Chondrocyte (in vitro differentiated cells): ENCODE results near the gene ESYT3. TPM values are rescaled to one million over a fixed set of nuclear protein-coding genes. Genes with fewer than 3 reads are reported as not detected.
"Not testable (repeated sequence)": the region's sequence is repeated elsewhere in the genome, so short reads cannot be mapped to it uniquely, and the experiment has no call there.

ENCODE experiments used
- DNase-seq: peaks from one replicate; pipeline ENCODE4 v3.0.0; 2021; ENCODE audit warnings: mixed read lengths, low spot score
- H3K27ac Mint-ChIP-seq: one replicate; pipeline ENCODE4 v1.8.0; 2021; ENCODE audit warnings: mild to moderate bottlenecking, moderate library complexity, mixed read lengths; ENCODE audit not compliant: unreplicated experiment
- H3K27me3 Mint-ChIP-seq: 2 replicates; pipeline ENCODE4 v1.8.0; 2021; ENCODE audit warnings: low read depth, mixed read lengths
- H3K36me3 Mint-ChIP-seq: 2 replicates; pipeline ENCODE4 v1.8.0; 2021; ENCODE audit warnings: low read depth, mixed read lengths
- H3K4me1 Mint-ChIP-seq: 2 replicates; pipeline ENCODE4 v1.8.0; 2021; ENCODE audit warnings: low read depth, mild to moderate bottlenecking, mixed read lengths
- H3K4me3 Mint-ChIP-seq: one replicate; pipeline ENCODE4 v1.8.0; 2021; ENCODE audit warnings: mild to moderate bottlenecking, moderate library complexity, mixed read lengths; ENCODE audit not compliant: unreplicated experiment
- H3K9me3 Mint-ChIP-seq: 2 replicates; pipeline ENCODE4 v1.8.0; 2021; ENCODE audit warnings: low read depth, mixed read lengths
- total RNA-seq: library from RNA; stranded (reverse); gene quantifications from 3 replicates; pipeline ENCODE4 v1.2.1, GENCODE V29; 2021
- TF ChIP-seq, protein P1 (sequence below): fragments of 200-600 bp; sonication (generic); IDR thresholded peaks from 2 replicates; pipeline ENCODE4 v1.5.0; 2021; ENCODE audit warnings: antibody characterized with exemption, mild to moderate bottlenecking, moderate library complexity

ESYT3 gene
- total RNA-seq, 1 donor from 2014 or later = 0.70 TPM

DNA sequence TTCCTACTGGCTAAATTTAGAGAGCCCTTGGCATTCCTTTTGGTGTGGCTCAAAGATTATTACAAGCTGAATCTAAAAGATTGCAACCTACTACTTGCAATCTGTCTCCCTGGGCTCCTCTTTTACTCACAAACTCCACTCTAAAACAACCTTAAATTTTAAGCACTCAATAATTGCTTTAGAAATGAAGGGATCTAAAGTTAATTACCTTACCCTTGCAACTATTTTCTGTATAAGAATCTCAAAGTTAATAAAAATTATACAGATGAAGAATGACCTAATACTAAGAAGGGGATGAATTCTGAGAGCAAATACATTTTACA is 60.2 kb downstream of the ESYT3 start:
- TF ChIP-seq, protein P1, sequence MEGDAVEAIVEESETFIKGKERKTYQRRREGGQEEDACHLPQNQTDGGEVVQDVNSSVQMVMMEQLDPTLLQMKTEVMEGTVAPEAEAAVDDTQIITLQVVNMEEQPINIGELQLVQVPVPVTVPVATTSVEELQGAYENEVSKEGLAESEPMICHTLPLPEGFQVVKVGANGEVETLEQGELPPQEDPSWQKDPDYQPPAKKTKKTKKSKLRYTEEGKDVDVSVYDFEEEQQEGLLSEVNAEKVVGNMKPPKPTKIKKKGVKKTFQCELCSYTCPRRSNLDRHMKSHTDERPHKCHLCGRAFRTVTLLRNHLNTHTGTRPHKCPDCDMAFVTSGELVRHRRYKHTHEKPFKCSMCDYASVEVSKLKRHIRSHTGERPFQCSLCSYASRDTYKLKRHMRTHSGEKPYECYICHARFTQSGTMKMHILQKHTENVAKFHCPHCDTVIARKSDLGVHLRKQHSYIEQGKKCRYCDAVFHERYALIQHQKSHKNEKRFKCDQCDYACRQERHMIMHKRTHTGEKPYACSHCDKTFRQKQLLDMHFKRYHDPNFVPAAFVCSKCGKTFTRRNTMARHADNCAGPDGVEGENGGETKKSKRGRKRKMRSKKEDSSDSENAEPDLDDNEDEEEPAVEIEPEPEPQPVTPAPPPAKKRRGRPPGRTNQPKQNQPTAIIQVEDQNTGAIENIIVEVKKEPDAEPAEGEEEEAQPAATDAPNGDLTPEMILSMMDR = no peak
- Mint-ChIP-seq H3K27ac (peak overlapping the region; percentile 80), H3K4me3 (no peak overlapping the region), H3K36me3 (no peaks in the 10 kb centered on the region), H3K9me3 (peaks cover 3% of the 10 kb centered on the region), H3K4me1 (peaks cover 20% of the 10 kb centered on the region), H3K27me3 (no peaks in the 10 kb centered on the region)
- DNase-seq = no peak

DNA sequence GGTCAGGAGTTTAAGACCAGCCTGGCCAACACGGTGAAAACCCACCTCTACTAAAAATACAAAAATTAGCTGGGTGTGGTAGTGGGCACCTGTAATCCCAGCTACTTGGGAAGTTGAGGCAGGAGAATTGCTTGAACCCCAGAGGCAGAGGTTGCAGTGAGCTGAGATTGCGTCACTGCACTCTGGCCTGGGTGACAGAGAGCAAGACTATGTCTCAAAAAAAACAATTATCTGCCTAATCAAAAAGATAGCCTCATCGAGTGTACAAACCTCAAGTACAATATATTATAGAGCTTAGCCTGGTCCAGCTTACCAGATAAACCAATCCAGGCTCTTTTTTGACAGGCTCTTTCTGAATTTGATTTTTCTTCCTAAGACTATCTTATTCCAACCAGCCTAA is 61.2 kb downstream of the ESYT3 start:
- not testable (repeated sequence) for H3K36me3 Mint-ChIP-seq, H3K27ac Mint-ChIP-seq

DNA sequence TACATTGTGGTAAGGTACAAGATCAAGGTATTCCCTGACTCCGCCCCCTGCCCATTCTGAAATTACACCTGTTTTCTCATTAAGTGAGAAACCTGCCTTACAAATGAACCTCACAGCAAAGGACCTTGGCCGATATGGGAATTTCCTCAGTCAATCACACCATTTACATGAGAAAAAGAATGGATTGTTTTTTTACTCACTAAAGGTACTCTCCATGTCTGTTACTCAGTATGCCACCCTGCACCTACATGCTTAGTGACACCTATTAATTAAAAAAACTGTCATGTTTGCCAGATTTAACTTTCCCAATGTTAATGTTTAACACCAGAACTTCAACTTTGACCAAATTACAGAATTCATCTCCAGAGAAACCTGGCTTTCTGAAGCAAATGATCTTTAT is 62.0 kb downstream of the ESYT3 start:
- H3K27me3 Mint-ChIP-seq = no peaks in the 10 kb centered on the region
- TF ChIP-seq, protein P1 = no peak
- no peak overlapping the region for H3K4me3 Mint-ChIP-seq
- H3K4me1 Mint-ChIP-seq = peaks cover 11% of the 10 kb centered on the region
- no peaks in the 10 kb centered on the region for H3K9me3 Mint-ChIP-seq
- no peaks in the 10 kb centered on the region for H3K36me3 Mint-ChIP-seq
- DNase-seq = no peak
- H3K27ac Mint-ChIP-seq = no peak overlapping the region

More for the DNA sequence above, 61.2 kb downstream of the ESYT3 start:
- not testable (repeated sequence) for H3K4me3 Mint-ChIP-seq, DNase-seq, H3K9me3 Mint-ChIP-seq, H3K27me3 Mint-ChIP-seq
- H3K4me1 Mint-ChIP-seq = peaks cover 18% of the 10 kb centered on the region

DNA sequence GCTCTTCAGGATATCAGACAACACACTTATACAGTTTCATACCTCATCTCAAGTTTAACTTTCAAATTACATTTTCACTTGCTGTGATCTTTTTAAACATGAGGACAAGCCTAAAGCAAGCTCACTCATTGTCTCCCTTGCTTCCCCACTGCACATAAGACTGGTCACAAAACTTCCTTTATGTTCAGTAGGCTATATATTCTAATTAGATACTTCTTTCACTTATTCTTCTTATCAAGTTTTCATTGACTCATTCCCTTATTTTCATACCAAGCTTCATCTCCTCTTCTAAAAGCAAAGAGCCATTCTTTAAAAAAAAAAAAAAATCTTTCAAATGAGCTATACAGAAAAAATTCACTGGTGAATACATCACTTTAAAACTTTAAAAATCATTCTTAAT is 62.6 kb downstream of the ESYT3 start:
- H3K36me3 Mint-ChIP-seq = no peaks in the 10 kb centered on the region
- H3K9me3 Mint-ChIP-seq = no peaks in the 10 kb centered on the region

DNA sequence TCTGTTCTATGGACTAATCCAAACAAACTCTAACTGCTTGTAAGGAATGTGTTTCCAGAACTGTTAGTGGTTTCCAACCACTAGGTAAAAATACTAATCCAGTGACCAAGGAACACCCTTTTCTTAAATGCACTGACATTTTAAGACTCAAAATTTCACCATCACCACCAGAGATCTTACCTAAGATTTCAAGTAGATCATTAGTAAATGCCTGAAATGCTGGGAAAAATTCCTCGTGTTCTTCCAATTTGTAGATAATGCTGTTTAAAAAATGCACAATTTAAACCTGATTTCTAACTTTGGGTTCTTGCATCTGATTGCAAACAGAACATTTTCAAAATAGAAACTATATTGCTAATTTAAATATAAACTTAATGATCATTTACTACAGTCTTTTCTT is 63.4 kb downstream of the ESYT3 start:
- H3K27me3 Mint-ChIP-seq = no peaks in the 10 kb centered on the region
- H3K36me3 Mint-ChIP-seq = no peaks in the 10 kb centered on the region
- TF ChIP-seq, protein P1 = no peak
- H3K4me3 Mint-ChIP-seq = no peak overlapping the region
- H3K27ac Mint-ChIP-seq = no peak overlapping the region
- peaks cover 11% of the 10 kb centered on the region for H3K4me1 Mint-ChIP-seq
- no peak for DNase-seq
- no peaks in the 10 kb centered on the region for H3K9me3 Mint-ChIP-seq

More for the DNA sequence above, 62.6 kb downstream of the ESYT3 start:
- Mint-ChIP-seq H3K27ac (no peak overlapping the region), H3K27me3 (no peaks in the 10 kb centered on the region), H3K4me1 (peaks cover 11% of the 10 kb centered on the region), H3K4me3 (no peak overlapping the region)
- TF ChIP-seq, protein P1 = no peak
- no peak for DNase-seq

DNA sequence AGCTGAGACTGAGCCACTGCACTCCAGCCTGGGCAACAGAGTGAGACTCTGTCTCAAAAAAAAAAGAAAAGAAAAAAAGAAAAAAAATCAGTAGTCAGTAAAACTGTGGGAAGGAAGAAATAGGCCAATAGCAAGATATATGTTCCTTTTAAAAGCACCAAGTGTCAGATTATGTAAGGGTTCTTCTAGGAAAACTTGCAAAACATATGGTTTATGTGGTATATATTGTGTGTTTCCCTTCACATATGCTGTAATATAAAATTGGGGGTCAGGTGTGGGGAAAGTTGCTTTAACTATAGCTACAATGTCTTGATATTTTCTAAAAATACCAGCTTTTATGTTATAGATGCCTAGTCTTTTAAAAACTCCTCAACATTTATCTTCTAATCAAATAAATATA is 64.6 kb downstream of the ESYT3 start:
- Mint-ChIP-seq H3K4me1 (peaks cover 9% of the 10 kb centered on the region), H3K36me3 (peaks cover 4% of the 10 kb centered on the region), H3K27ac (no peak overlapping the region), H3K27me3 (no peaks in the 10 kb centered on the region), H3K9me3 (no peaks in the 10 kb centered on the region), H3K4me3 (no peak overlapping the region)
- TF ChIP-seq, protein P1 = no peak
- DNase-seq = no peak
